Right lobe of liver (tissue), 4 donors: ENCODE data around the gene PEX11G.

Source experiments
- POLR2A ChIP-seq: fragments of 450-650 bp; IDR thresholded peaks from one replicate; pipeline ENCODE4 v1.6.1; 2017; ENCODE audit warnings: antibody characterized with exemption, mild to moderate bottlenecking
- TF ChIP-seq, protein P1 (sequence below), 4 donors: fragments of 200-600 bp in 3 of 4; fragments of 450-650 bp in 1 of 4; IDR thresholded peaks; one replicate each; pipeline versions ENCODE4 v1.5.1 to v1.8.0; 2016 to 2022; ENCODE audit warnings: antibody characterized with exemption in 4 of 4, mild to moderate bottlenecking in 2 of 4
- donor health status: DM: no; HTN: no; CAD: no.
- donor health status: DM: no; HTN: no; CAD: no.
- donor health status: DM: no; HTN: yes; CAD: no.

DNA sequence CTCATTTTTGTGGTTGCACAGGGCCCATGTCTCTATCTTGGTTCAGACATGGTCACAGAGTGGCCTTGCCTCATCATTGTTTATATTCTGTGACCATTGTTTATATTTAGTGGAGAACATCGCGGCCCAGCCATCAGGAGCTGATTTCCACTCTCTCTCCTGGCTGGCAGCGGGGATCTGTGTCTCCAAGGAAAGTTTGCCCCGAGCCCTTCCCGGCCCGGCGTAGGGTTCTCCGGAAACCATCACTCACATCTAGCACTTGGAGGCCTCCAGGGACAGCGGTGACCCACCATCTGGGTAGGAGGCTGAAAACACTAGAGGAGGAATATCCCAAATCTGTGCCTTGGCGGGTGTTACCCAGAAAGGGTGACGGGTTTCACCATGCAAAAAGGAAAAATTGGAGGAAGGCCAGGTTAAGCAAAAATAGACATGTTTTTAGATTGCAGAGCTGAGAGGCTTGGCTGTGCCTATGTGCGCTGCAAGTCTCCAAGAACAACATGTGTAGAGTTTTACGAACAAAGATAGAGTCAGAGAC, 26.3 kb upstream of the PEX11G start:
- TF ChIP-seq, protein P1, sequence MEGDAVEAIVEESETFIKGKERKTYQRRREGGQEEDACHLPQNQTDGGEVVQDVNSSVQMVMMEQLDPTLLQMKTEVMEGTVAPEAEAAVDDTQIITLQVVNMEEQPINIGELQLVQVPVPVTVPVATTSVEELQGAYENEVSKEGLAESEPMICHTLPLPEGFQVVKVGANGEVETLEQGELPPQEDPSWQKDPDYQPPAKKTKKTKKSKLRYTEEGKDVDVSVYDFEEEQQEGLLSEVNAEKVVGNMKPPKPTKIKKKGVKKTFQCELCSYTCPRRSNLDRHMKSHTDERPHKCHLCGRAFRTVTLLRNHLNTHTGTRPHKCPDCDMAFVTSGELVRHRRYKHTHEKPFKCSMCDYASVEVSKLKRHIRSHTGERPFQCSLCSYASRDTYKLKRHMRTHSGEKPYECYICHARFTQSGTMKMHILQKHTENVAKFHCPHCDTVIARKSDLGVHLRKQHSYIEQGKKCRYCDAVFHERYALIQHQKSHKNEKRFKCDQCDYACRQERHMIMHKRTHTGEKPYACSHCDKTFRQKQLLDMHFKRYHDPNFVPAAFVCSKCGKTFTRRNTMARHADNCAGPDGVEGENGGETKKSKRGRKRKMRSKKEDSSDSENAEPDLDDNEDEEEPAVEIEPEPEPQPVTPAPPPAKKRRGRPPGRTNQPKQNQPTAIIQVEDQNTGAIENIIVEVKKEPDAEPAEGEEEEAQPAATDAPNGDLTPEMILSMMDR (IDR thresholded peaks at IDR 0.05): no peak
- no peak for TF ChIP-seq POLR2A
